HG02678 (cell line): ENCODE measurements around the gene NPAS1.
A peak's percentile ranks its signal among the peaks of the same experiment; 100 is the strongest.
"Not testable (repeated sequence)": the region's sequence is repeated elsewhere in the genome, so short reads cannot be mapped to it uniquely, and the experiment has no call there.

Experiments used
- ATAC-seq: cut with Tn5 transposase; IDR thresholded peaks from one replicate; pipeline ENCODE4 v1.9.1; 2021; ENCODE audit warnings: mild to moderate bottlenecking, moderate library complexity; ENCODE audit not compliant: unreplicated experiment

Gene NPAS1

DNA sequence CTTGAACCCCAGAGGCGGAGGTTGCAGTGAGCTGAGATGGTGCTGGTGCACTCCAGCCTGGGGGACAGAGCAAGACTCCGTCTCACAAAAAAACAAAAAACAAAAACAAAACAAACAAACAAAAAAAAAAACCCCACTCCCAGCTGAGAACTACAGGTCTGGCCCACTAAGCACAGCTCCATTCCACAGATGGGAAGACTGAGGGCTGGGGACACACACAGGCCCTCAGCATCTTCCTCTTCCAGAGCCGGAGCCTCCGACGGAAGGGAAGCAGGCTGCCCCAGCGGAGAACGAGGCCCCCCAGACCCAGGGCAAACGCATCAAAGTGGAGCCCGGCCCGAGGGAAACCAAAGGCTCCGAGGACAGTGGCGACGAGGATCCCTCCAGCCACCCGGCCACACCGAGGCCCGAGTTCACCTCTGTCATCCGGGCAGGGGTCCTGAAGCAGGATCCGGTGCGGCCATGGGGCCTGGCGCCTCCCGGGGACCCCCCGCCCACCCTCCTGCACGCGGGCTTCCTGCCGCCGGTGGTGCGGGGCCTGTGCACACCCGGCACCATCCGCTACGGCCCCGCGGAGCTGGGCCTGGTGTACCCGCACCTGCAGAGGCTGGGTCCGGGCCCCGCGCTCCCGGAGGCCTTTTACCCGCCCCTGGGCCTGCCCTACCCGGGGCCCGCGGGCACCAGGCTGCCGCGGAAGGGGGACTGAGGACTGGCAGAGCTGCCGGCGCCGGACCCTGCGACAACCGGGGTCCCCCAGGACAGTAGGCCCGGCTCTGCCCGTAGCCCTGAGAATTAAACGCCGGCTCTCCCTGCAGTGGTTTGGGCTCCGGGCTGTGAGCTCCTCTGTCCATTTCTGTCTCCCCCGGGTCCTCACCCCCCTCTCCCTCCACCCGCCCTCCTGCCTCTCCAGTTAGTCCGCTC is 25.6 kb downstream of the NPAS1 start:
- ATAC-seq: no peak

DNA sequence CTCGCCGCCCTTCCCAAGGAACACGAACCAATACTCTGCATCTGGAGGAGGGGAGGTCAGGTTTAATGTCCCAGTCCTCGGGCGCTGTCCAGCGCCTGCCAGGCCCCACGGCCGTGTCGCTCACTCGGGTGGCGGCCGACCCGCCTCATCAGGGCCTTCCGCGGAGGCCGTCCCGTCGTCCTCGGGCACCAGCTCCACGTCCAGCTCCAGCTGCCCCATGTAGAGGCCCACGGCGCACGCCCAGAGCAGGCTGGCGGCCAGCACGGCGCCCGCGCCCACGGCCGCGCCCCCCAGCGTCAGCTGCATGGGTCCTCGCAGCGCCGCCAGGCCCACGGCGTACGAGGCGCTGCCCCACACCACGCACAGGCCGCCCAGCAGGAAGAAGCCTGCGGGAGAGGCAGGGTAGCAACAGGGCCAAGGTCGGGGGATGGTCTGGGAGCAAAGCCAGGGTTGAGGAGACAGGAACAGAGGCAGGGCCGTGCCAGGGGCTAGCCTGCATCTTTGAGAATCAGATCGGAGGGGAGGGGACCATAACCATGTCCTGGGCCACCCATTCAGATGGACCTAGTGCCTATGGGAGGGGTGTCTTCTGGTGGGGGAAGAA is 26.3 kb downstream of the NPAS1 start:
- no peak for ATAC-seq

GRCh38 chr19:47047272-47047762 is 27.7 kb downstream of the NPAS1 start:
- ATAC-seq: no peak

DNA sequence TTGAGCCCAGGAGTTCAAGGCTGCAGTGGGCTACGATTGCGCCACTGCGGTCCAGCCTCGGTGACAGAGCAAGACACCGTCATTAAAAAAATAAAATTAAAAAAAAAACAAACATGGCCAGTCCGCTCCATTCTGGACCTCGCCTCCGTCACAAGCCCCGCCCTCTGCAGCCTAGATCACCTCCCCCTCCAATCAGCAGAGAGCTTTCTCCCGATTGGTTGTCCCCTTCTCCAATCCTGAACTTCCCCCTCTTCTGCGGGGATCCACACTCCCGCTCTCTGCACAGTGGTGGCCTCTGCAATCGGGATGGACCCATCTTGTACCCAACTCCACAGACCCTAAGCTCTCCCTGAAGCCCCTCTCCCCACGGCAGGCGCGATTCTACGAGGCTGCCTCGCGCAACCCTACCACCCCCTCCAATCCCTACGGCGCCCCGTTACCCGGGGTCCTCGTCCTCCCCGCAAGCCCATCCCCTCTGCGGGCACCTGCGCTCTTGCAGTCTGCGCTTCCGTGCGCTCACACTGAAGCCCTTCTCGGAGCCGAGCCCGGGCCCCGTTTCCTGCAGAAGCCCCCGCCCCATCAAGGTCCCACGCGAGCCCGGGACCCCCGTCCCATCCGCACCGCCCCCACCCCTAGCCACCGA is 28.2 kb downstream of the NPAS1 start:
- peak; percentile 35 for ATAC-seq

- no peak for ATAC-seq
Measured at GRCh38 chr19:47049307-47049700, 29.7 kb downstream of the NPAS1 start.

DNA sequence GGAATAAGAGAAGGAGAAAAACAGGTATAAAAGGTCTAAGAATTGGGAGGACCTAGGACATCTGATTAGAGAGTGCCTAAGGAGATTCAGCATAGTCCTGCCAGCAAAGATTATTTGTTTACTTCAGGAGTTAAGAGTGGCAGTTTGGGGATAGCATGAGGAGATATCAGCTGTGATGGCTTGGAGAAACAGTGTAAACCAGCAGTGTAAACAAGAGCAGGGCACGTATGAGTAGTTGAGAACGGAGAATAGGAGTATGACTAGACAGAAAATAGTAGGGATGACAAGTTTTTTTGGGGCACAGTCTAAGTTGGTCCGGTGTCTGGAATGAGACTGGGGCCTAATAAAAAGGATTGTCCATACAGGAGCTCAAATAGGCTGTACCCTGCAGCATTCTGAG is 30.9 kb downstream of the NPAS1 start:
- ATAC-seq: not testable (repeated sequence)

DNA sequence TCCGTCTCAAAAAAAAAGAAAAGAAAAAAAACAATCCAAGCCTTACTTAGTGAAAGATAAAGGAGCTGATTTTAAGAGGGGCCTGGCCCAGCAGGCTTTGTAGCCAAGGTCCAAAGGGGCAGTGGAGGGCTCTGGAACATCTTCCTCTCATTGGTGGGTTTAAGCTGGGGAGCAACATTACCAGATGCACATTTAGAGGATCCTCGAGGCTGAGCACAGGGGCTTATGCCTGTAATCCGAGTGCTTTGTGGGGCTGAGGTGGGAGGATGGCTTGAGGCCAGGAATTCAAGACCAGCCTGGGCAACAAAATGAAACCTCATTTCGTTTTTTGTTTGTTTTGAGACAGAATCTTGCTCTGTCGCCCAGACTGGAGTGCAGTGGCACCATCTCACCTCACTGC is 36.8 kb downstream of the NPAS1 start:
- ATAC-seq: no peak

- no peak for ATAC-seq
Measured at GRCh38 chr19:47057328-47057727, 37.7 kb downstream of the NPAS1 start.

- ATAC-seq: no peak
Measured at GRCh38 chr19:47058621-47059022, 39.0 kb downstream of the NPAS1 start.

DNA sequence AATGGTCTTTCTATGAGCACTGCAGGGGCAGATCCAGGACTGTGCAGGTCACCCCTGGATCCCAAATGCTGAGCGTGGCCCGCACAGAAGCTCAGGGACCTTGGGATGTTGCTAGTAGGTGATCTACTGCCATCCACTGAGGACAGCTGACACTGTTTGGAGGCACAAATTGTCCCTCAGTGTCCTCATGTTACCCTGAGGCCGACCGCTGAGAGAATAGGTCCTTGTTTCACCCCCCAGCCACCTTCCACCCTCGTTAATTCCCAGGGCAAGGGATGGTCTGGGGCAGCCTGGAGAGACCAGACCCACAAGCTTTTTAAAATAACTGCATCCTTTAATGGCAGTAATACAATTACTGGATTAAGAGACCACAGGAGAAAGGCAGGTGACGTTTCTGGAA is 44.2 kb downstream of the NPAS1 start:
- ATAC-seq: no peak

GRCh38 chr19:47065242-47065641 is 45.6 kb downstream of the NPAS1 start:
- no peak for ATAC-seq

DNA sequence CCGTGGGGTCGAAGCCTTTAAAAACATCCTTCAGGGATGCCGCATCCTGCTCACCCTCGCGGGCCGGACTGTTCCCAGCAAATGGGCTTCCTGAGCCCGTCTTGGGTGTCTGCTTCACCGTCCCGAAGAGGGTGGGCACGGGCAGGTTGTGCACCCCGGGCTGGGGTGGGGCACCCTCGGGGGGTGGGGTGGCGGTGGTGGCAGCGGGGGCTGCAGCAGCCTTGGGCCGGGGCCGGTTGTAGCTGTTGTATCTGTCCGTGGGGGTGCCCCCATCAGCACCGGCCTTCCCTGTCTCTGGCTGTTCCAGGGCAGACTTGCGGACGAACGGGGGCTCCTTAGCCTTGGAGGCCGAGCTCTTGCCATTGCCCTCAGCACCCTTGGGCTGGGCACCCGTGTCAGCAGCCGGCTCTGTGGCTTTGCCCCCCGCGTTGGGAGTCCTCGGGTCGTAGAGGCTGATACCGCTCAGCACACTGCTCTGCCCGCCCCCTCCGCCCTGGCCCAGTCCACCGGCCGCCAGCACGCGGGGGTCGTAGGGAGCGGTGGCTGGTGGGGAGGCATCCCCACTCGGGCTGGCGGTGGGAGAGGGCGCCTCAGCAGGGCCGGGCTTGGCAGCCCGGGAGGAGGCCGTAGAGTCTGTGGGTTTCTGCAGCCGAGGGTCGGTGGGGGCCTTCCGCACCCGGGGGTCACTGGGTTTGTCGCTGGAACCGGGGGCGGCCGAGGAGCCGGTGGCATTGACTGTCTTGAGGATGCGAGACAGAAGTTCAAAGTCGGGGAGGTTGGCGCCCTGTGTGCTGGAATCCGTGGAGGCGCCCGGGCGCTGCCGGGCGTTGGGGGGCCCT is 47.0 kb downstream of the NPAS1 start:
- ATAC-seq: no peak

GRCh38 chr19:47067215-47067847 is 47.7 kb downstream of the NPAS1 start:
- ATAC-seq: no peak

DNA sequence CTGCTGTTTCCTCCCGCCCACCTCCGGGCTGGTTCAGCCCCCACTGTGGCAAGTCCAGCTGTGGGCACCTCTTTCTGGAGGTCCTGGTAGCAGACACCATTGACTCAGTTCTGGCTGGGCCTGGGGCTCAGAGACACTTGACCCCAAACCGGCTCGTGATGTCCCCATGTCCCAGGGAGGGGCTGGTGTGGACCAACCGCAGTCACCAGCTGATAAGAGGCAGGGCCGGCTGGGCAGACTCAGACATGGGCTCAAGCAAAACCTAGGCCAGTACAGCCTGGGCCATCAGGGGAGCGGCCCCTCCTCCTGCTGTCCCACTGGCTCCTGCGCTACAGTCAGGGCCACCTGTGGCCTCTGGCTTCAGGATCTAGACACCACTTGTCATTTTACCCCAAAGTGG is 48.6 kb downstream of the NPAS1 start:
- no peak for ATAC-seq

- no peak for ATAC-seq
Measured at GRCh38 chr19:47068876-47069406, 49.3 kb downstream of the NPAS1 start.

DNA sequence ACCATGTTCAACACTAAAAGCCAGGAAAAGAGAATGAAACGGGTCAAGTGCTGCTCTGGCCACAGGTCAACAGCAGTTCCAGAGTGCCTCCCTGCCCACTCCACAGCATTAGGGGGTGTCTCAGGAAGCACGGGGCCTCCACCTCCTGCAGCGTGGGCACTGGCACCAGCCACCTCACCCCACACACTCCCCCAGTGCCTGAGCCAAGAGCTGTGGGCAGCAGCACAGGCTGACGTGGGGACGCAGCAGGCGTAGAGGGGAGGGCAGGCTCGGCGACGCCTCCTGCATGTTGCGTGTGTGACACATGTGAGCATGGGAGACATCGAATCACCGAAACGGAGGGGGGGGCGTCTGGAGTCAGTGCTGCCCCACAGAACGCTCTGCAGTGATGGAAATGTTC is 50.2 kb downstream of the NPAS1 start:
- ATAC-seq: no peak

GRCh38 chr19:47070756-47071155 is 51.1 kb downstream of the NPAS1 start:
- ATAC-seq: no peak

GRCh38 chr19:47071731-47072130 is 52.1 kb downstream of the NPAS1 start:
- ATAC-seq: no peak

- ATAC-seq: no peak
Measured at GRCh38 chr19:47072323-47072722, 52.7 kb downstream of the NPAS1 start.

DNA sequence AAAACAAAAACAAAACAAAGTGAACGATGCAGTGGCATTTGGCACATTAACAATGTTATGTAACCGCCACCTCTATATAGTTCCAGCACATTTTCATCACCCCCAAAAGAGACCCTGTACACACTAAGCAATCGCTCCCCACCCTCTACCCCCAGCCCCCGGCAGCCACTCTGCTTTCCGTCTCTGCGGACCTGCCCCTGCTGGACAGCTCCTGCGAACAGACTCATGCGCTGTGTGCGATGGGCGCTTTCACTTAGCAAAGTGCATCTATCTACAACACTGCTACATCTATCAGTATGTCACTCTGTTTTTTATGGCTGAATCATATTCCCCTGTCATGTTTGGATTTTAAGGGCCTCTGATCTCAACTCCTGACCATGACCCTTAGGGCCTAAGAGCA is 53.9 kb downstream of the NPAS1 start:
- ATAC-seq: no peak
